Sigmoid colon (tissue), 7 donors: ENCODE results near the gene NCOA1. TPM values are rescaled to one million over a fixed set of nuclear protein-coding genes. Genes with fewer than 3 reads are reported as not detected.
"Not testable (repeated sequence)": the region's sequence is repeated elsewhere in the genome, so short reads cannot be mapped to it uniquely, and the experiment has no call there.

Experiments used
- DNase-seq: peaks from one replicate; pipeline ENCODE4 v3.0.0-alpha.2; 2019
- H3K27ac ChIP-seq, 4 donors: fragments of 200-600 bp; sonication (generic); one replicate each; pipeline ENCODE4 v1.5.1; 2016 to 2019; ENCODE audit warnings: mild to moderate bottlenecking in 1 of 4
- H3K27me3 ChIP-seq, 3 donors: fragments of 200-600 bp; sonication (generic); one replicate each; pipeline ENCODE4 v1.5.1; 2019; ENCODE audit warnings: mild to moderate bottlenecking in 1 of 3
- H3K36me3 ChIP-seq, 4 donors: fragments of 200-600 bp; sonication (generic); one replicate each; pipeline ENCODE4 v1.5.1; 2016 to 2019
- H3K4me1 ChIP-seq, 4 donors: fragments of 200-600 bp; sonication (generic); one replicate each; pipeline ENCODE4 v1.5.1; 2017 to 2019
- H3K4me3 ChIP-seq, 4 donors: fragments of 200-600 bp; sonication (generic); one replicate each; pipeline ENCODE4 v1.5.1; 2017 to 2019; ENCODE audit warnings: mild to moderate bottlenecking in 2 of 4, moderate library complexity in 1 of 4
- H3K9me3 ChIP-seq, 4 donors: fragments of 200-600 bp in 3 of 4; sonication (generic) in 3 of 4; one replicate each; pipeline versions ENCODE4 v1.5.1 to v1.6.1; 2013 to 2019
- EP300 ChIP-seq, 4 donors: sonication (generic); formaldehyde crosslinking; IDR thresholded peaks; one replicate each; pipeline ENCODE4 v1.6.1; 2017; ENCODE audit warnings: antibody characterized with exemption in 4 of 4
- POLR2A ChIP-seq, 2 donors: fragments of 450-650 bp; IDR thresholded peaks; one replicate each; pipeline ENCODE4 v1.6.1; 2016; ENCODE audit warnings: antibody characterized with exemption in 2 of 2, mild to moderate bottlenecking in 2 of 2, moderate library complexity in 2 of 2
- POLR2AphosphoS5 ChIP-seq, 4 donors: sonication (generic); formaldehyde crosslinking; IDR thresholded peaks; one replicate each; pipeline ENCODE4 v1.6.1; 2017; ENCODE audit warnings: antibody characterized with exemption in 4 of 4
- WGBS, 2 donors: extraction: QIAGEN DNeasy Blood & Tissue Kit; methylation state at CpG; one replicate each; pipeline ENCODE4 v1.1.7; 2013; 5-methylcytosine and 5-hydroxymethylcytosine counted together
- intact Hi-C: fragments of 100-400 bp; cut with DNase I; formaldehyde crosslinking; loops from one replicate; pipeline ENCODE4 v1.15.1; 2023
- polyA plus RNA-seq, 3 donors: library from polyadenylated mRNA; stranded (reverse); fragments of 200-250 nt; gene quantifications; one replicate each; pipeline ENCODE4 v1.2.3, GENCODE V29; 2013
- total RNA-seq, 4 donors: library from RNA; depleted of rRNA; stranded (reverse); fragments of >200 nt; gene quantifications; one replicate each; pipeline ENCODE4 v1.1.0, GENCODE V29; 2016
- TF ChIP-seq, protein P1 (sequence below), 4 experiments: fragments of 450-650 bp in 3 of 4; fragments of 200-600 bp in 1 of 4; IDR thresholded peaks; one replicate each; pipeline ENCODE4 v1.5.1; 2016 to 2019; ENCODE audit warnings: antibody characterized with exemption in 4 of 4, mild to moderate bottlenecking in 3 of 4, moderate library complexity in 2 of 4
- donor health status: healthy with polysubstance abuse.
- donor health status: Bipolar disorder and iron deficiency.
- donor health status: healthy.

Gene NCOA1
- total and polyA plus RNA-seq, 7 donors, result 11.3 to 61.7 (median 49.2) TPM

DNA sequence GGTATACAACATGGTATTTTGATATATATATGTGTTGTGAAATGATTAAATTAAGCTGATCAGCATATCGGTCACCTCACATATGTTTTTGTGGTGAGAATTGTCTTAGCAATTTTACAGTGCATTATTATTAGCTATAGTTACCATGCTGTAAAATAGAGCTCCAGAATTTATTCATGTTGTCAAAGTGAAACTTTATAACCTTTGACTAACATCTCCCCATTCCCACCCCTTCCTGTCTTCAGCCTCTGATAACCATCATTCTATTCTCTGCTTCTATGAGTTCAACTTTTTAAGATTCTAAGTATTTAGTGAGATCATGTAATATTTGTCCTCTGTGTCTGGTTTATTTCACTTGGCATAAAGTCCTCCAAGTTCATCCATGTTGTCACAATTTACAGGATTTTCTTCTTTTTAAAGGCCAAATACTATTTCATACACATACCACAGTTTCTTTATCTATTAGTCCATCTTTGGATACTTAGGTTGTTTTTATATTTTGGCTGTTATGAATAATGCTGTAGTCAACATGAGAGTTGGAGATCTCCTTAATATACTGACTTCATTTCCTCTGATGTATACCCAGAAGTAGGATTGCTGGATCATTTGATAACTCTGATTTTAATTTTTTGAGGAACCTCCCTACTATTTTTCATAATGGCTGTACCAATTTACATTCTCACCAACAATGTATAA, 30.3 kb downstream of the NCOA1 start:
- no peak for DNase-seq
- Histone ChIP-seq H3K9me3 (no peaks in the 10 kb centered on the region), H3K4me1 (peaks cover 0 to 27% (median 5%) of the 10 kb centered on the region in 4 donors), H3K36me3 (no peaks in the 10 kb centered on the region), H3K27me3 (no peaks in the 10 kb centered on the region), H3K27ac (no peak overlapping the region), H3K4me3 (no peak overlapping the region)
- intact Hi-C loops, result no loop called here
- TF ChIP-seq POLR2A (IDR thresholded peaks at IDR 0.05), result no peak
- TF ChIP-seq, protein P1, sequence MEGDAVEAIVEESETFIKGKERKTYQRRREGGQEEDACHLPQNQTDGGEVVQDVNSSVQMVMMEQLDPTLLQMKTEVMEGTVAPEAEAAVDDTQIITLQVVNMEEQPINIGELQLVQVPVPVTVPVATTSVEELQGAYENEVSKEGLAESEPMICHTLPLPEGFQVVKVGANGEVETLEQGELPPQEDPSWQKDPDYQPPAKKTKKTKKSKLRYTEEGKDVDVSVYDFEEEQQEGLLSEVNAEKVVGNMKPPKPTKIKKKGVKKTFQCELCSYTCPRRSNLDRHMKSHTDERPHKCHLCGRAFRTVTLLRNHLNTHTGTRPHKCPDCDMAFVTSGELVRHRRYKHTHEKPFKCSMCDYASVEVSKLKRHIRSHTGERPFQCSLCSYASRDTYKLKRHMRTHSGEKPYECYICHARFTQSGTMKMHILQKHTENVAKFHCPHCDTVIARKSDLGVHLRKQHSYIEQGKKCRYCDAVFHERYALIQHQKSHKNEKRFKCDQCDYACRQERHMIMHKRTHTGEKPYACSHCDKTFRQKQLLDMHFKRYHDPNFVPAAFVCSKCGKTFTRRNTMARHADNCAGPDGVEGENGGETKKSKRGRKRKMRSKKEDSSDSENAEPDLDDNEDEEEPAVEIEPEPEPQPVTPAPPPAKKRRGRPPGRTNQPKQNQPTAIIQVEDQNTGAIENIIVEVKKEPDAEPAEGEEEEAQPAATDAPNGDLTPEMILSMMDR (IDR thresholded peaks at IDR 0.05), result no peak
- no peak for TF ChIP-seq EP300 (IDR thresholded peaks at IDR 0.05)
- no peak for TF ChIP-seq POLR2AphosphoS5 (IDR thresholded peaks at IDR 0.05)
- WGBS, 2 donors, result 75 to 94% methylated on average over 1 of the region's 1 CpG

DNA sequence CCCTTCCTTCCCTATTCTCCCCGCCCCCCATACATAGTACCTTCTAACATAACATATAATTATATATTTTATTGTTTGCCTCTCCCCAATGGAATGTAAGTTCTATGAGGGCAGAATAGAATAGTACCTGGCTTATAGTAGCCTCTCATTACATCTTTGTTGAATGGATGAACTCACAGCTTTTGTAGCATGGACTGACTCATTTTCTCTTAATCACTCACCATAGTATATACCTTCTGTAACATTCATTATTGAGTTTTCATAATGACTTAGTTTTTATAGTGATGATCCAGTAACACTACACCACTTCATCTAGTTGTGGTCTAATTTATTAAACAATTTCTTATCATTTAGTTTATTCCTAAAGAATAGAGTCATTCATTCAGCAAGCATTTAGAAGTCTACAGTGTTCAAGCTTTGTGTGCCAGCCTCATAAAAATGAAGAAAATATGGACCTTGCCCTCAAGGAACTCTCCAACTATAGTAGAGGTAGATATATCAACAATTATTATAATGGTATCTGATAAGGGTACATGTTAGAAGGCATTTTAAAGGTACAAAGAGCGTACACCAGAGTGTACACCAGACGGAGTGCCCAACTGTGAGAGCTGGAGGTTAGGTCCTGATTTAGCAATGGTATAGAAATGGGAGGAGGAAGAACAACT, 31.1 kb downstream of the NCOA1 start:
- WGBS, 2 donors, result 41 to 79% methylated on average over 3 of the region's 3 CpGs
- no peak for DNase-seq
- Histone ChIP-seq H3K27ac (no peak overlapping the region), H3K9me3 (no peaks in the 10 kb centered on the region), H3K27me3 (no peaks in the 10 kb centered on the region), H3K4me1 (peaks cover 0 to 27% (median 5%) of the 10 kb centered on the region in 4 donors), H3K36me3 (no peaks in the 10 kb centered on the region), H3K4me3 (no peak overlapping the region)
- TF ChIP-seq EP300 (IDR thresholded peaks at IDR 0.05) (no peak), POLR2AphosphoS5 (IDR thresholded peaks at IDR 0.05) (no peak), POLR2A (IDR thresholded peaks at IDR 0.05) (no peak)
- TF ChIP-seq, protein P1 (IDR thresholded peaks at IDR 0.05), result no peak
- intact Hi-C loops, result no loop called here

DNA sequence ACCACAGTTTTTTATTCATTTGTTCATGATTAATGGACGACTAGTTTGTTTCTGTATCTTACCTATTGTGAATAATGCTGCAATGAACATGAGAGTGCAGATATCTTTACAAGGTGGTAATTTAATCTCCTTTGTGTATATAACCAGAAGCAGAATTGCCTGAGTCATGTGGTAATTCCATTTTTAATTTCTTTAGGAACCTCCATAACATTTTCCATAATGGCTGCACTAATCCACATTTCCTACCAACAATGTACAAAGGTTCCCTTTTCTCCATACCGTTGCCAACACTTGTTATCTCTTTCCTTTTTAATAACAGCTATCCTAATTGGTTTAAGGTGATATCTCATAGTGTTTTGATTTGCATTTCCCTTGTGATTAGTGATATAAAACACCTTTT, 36.5 kb downstream of the NCOA1 start:
- H3K27me3 ChIP-seq, result no peaks in the 10 kb centered on the region
- TF ChIP-seq POLR2A (IDR thresholded peaks at IDR 0.05), result no peak
- TF ChIP-seq EP300 (IDR thresholded peaks at IDR 0.05), result no peak
- TF ChIP-seq, protein P1 (IDR thresholded peaks at IDR 0.05), result no peak
- no peak for TF ChIP-seq POLR2AphosphoS5 (IDR thresholded peaks at IDR 0.05)
- 22 to 71% methylated on average over 2 of the region's 2 CpGs for WGBS, 2 donors
- no peaks in the 10 kb centered on the region for H3K4me1 ChIP-seq
- intact Hi-C loops, result no loop called here
- no peak overlapping the region for H3K4me3 ChIP-seq
- H3K27ac ChIP-seq, result no peak overlapping the region
- no peaks in the 10 kb centered on the region for H3K36me3 ChIP-seq
- no peak for DNase-seq
- no peaks in the 10 kb centered on the region for H3K9me3 ChIP-seq

DNA sequence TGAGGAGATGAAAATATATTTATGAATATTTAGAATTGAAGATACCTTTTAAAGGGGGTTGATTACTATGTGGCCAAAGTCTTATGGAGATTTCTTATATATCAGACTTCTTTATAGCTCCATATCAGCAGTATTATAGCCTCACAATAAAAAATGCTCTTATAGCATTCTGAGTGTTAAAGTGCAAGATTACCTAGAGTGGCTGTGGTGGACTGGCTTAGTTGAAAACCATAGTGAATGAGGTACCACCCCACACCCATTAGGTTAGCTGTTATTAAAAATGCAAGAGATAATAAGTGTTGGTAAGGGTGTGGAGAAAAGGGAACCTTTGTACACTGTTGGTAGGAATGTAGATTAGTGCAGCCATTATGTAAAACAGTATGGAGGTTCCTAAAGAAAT, 39.7 kb downstream of the NCOA1 start:
- DNase-seq, result no peak
- H3K27ac ChIP-seq, result no peak overlapping the region
- intact Hi-C loops, result no loop called here
- no peaks in the 10 kb centered on the region for H3K27me3 ChIP-seq
- H3K4me1 ChIP-seq, result no peaks in the 10 kb centered on the region
- H3K4me3 ChIP-seq, result no peak overlapping the region
- H3K9me3 ChIP-seq, result no peaks in the 10 kb centered on the region
- H3K36me3 ChIP-seq, result no peaks in the 10 kb centered on the region
- no peak for TF ChIP-seq POLR2A (IDR thresholded peaks at IDR 0.05)
- no peak for TF ChIP-seq EP300 (IDR thresholded peaks at IDR 0.05)
- TF ChIP-seq, protein P1 (IDR thresholded peaks at IDR 0.05), result no peak
- TF ChIP-seq POLR2AphosphoS5 (IDR thresholded peaks at IDR 0.05), result no peak

DNA sequence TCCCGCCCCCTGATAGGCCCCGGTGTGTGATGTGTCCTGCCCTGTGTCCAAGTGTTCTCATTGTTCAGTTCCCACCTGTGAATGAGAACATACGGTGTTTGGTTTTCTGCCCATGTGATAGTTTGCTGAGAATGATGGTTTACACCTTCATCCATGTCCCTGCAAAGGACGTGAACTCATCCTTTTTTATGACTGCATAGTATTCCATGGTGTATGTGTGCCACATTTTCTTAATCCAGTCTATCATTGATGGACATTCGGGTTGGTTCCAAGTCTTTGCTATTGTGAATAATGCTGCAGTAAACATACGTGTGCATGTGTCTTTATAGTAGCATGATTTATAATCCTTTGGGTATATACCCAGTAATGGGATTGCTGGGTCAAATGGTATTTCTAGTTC, 40.6 kb downstream of the NCOA1 start:
- H3K27me3 ChIP-seq, H3K4me3 ChIP-seq, intact Hi-C loops, H3K4me1 ChIP-seq, H3K36me3 ChIP-seq, H3K27ac ChIP-seq, DNase-seq, H3K9me3 ChIP-seq: not testable (repeated sequence)
- 91 to 94% methylated on average over 6 of the region's 6 CpGs for WGBS, 2 donors

DNA sequence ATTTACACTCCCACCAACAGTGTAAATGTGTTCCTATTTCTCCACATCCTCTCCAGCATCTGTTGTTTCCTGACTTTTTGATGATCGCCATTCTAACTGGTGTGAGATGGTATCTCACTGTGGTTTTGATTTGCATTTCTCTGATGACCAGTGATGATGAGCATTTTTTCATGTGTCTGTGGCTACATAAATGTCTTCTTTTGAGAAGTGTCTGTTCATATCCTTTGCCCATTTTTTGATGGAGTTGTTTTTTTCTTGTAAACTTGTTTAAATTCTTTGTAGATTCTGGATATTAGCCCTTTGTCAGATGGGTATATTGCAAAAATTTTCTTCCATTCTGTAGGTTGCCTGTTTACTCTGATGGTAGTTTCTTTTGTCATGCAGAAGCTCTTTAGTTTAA, 41.0 kb downstream of the NCOA1 start:
- WGBS, 2 donors, result 89 to 90% methylated on average over 1 of the region's 1 CpG
- intact Hi-C loops, result not testable (repeated sequence)

DNA sequence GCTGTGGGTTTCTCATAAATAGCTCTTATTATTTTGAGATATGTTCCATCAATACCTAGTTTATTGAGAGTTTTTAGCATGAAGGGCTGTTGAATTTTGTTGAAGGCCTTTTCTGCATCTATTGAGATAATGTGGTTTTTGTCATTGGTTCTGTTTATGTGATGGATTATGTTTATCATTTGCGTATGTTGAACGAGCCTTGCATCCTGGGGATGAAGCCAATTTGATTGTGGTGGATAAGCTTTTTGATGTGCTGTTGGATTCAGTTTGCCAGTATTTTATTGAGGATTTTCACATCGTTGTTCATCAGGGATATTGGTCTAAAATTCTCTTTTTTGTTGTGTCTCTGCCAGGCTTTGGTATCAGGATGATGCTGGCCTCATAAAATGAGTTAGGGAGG, 42.5 kb downstream of the NCOA1 start:
- H3K4me1 ChIP-seq, intact Hi-C loops, H3K4me3 ChIP-seq, H3K36me3 ChIP-seq, H3K27me3 ChIP-seq, H3K9me3 ChIP-seq, DNase-seq, H3K27ac ChIP-seq: not testable (repeated sequence)
- 80 to 85% methylated on average over 3 of the region's 3 CpGs for WGBS, 2 donors

More for the DNA sequence above, 41.0 kb downstream of the NCOA1 start:
- DNase-seq, H3K36me3 ChIP-seq, H3K4me3 ChIP-seq, H3K4me1 ChIP-seq, H3K9me3 ChIP-seq, H3K27me3 ChIP-seq, H3K27ac ChIP-seq: not testable (repeated sequence)
